Fibroblast of pulmonary artery (primary cell): ENCODE data around the gene NEK2.

ENCODE experiments used
- DNase-seq: peaks from one replicate; pipeline ENCODE4 v3.0.0-alpha.2; 2010; ENCODE audit warnings: low read depth
- H3K4me3 ChIP-seq: replicated peaks from 2 replicates; pipeline ENCODE4 v1.5.1; 2011; ENCODE audit warnings: low read depth, mild to moderate bottlenecking, control low read depth, low read length, moderate library complexity
- TF ChIP-seq, protein P1 (sequence below): IDR thresholded peaks from 2 replicates; pipeline ENCODE4 v1.5.1; 2011; ENCODE audit warnings: mild to moderate bottlenecking, control low read depth, low read length, inconsistent platforms; ENCODE audit errors: missing control alignments

NEK2 gene

GRCh38 chr1:211680752-211681327 is 5.4 kb upstream of the NEK2 start:
- peak; percentile 91 for DNase-seq
- H3K4me3 ChIP-seq: no peak overlapping the region
- TF ChIP-seq, protein P1, sequence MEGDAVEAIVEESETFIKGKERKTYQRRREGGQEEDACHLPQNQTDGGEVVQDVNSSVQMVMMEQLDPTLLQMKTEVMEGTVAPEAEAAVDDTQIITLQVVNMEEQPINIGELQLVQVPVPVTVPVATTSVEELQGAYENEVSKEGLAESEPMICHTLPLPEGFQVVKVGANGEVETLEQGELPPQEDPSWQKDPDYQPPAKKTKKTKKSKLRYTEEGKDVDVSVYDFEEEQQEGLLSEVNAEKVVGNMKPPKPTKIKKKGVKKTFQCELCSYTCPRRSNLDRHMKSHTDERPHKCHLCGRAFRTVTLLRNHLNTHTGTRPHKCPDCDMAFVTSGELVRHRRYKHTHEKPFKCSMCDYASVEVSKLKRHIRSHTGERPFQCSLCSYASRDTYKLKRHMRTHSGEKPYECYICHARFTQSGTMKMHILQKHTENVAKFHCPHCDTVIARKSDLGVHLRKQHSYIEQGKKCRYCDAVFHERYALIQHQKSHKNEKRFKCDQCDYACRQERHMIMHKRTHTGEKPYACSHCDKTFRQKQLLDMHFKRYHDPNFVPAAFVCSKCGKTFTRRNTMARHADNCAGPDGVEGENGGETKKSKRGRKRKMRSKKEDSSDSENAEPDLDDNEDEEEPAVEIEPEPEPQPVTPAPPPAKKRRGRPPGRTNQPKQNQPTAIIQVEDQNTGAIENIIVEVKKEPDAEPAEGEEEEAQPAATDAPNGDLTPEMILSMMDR: peak; percentile 68

GRCh38 chr1:211677659-211678058 is 2.2 kb upstream of the NEK2 start:
- no peak for DNase-seq
- no peak overlapping the region for H3K4me3 ChIP-seq
- TF ChIP-seq, protein P1: no peak

DNA sequence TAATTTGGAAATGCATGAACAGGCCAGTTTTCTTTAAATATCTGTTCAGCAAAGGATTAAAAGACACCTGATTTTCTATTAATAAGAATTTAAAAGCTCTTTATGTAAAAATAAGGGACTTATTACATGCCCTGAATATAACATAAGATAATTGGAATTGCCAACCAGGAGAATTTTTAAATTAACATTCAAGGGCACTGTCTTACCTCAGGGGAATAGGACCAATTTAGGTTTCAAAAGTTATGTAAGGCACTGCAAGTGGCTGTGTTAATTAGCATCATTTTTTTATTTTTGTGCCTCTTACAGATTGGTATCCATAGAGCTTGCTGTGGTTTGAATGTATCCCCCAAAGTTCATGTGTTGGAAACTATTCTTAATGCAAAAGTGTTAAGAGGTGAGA is 1.3 kb upstream of the NEK2 start:
- H3K4me3 ChIP-seq: no peak overlapping the region
- TF ChIP-seq, protein P1: no peak
- no peak for DNase-seq

DNA sequence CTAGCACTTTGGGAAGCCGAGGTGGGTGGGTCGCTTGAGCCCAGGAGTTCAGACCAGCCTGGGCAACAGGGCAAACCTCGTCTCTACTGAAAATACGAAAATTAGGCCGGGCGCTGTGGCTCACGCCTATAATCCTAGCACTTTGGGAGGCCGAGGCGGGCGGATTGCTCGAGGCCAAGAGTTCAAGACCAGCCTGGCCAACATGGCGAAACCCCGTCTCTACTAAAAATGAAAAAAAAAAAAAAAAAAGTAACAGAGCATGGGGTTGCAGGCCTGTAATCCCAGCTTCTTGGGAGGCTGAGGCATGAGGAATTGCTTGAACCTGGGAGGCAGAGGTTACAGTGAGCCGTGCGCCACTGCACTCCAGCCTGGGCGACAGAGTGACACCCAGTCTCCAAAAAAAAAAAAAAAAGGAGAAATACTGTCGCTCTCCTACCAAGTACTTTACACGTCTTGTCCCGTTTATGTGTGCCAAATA is 724 bp upstream of the NEK2 start:
- TF ChIP-seq, protein P1: no peak
- peak overlapping the region; percentile 74 for H3K4me3 ChIP-seq
- DNase-seq: no peak

- TF ChIP-seq, protein P1: no peak
- DNase-seq: no peak
- no peak overlapping the region for H3K4me3 ChIP-seq
Measured at GRCh38 chr1:211667065-211667617, 8.3 kb downstream of the NEK2 start.

DNA sequence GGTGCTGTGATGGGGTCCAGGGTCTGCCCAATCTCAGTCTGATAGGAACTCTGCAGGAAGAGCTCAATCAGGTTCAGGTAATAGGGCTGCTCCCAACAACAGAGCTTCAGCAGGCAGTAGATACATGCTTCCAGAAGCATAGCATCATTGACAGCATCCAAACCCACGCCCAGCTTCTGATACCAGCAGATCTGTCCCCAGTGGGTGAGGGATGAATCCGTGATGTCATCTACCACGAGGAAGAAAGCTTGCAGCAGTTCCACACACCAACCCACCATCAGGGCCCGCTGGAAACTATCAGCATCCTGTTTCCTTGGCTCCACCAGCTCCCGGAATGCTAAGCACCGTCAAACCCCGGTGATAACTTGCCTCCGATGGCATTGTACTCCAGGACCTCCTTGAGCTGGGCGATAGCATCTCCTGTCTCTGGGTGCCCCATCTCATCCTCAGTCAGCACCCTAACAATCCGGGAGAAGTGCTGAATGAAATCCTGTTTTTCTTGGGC is 14.7 kb downstream of the NEK2 start:
- H3K4me3 ChIP-seq: no peak overlapping the region
- DNase-seq: no peak
- TF ChIP-seq, protein P1: no peak

DNA sequence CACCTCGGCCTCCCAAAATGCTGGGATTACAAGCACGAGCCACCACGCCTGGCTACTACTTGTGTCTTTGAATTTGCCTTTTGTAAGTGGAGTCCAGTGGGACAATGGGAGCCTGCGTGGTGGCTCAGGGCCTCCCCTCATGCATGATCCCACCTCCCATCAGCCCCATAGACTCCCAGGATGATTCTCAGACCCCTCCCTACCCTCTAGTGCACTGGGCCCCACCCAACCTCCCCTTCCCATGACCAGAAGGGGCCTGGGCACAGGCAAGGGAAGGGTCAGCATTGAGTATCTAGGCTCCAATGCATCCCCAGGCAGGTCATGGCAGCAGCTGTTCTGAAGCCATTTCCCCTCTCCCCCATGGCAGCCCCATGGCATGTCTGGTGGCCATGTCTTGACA is 18.7 kb downstream of the NEK2 start:
- H3K4me3 ChIP-seq: no peak overlapping the region
- TF ChIP-seq, protein P1: no peak
- DNase-seq: no peak
